Ectodermal cell (in vitro differentiated cells): ENCODE measurements around the gene IFNW1.
A peak's percentile ranks its signal among the peaks of the same experiment; 100 is the strongest.
"Not testable (repeated sequence)": the region's sequence is repeated elsewhere in the genome, so short reads cannot be mapped to it uniquely, and the experiment has no call there.

ENCODE experiments used
- H3K27ac ChIP-seq: 2 replicates; pipeline ENCODE4 v1.7.0; 2013; ENCODE audit warnings: mild to moderate bottlenecking, low read depth, low read length; ENCODE audit not compliant: insufficient read depth, poor library complexity, severe bottlenecking
- H3K27me3 ChIP-seq: 2 replicates; pipeline ENCODE4 v1.7.0; 2013; ENCODE audit warnings: mild to moderate bottlenecking, low read length; ENCODE audit not compliant: insufficient read depth, control insufficient read depth, poor library complexity, severe bottlenecking
- H3K36me3 ChIP-seq: one replicate; pipeline ENCODE4 v1.7.0; 2013; ENCODE audit warnings: low read length; ENCODE audit not compliant: control insufficient read depth, insufficient read depth
- H3K4me1 ChIP-seq: one replicate; pipeline ENCODE4 v1.7.0; 2013; ENCODE audit warnings: low read length; ENCODE audit not compliant: control insufficient read depth, insufficient read depth
- H3K4me3 ChIP-seq: 2 replicates; pipeline ENCODE4 v1.7.0; 2013; ENCODE audit warnings: low read depth, low read length, control low read depth; ENCODE audit not compliant: insufficient read depth
- H3K9me3 ChIP-seq: 2 replicates; pipeline ENCODE4 v1.7.0; 2013; ENCODE audit warnings: mild to moderate bottlenecking, low read length, moderate library complexity; ENCODE audit not compliant: control insufficient read depth
- whole genome bisulfite sequencing, 2 experiments: methylation state at CpG; one replicate each; pipeline ENCODE4 v1.1.7; 2013; ENCODE audit warnings: missing lambda C conversion rate in 2 of 2; 5-methylcytosine and 5-hydroxymethylcytosine counted together

IFNW1 gene

GRCh38 chr9:21154018-21154608 is 12.5 kb upstream of the IFNW1 start:
- no peaks in the 10 kb centered on the region for H3K9me3 ChIP-seq
- H3K4me3 ChIP-seq = no peak overlapping the region
- no peaks in the 10 kb centered on the region for H3K36me3 ChIP-seq
- 17 to 19% methylated on average over 3 of the region's 3 CpGs for WGBS, 2 experiments
- H3K27ac ChIP-seq = peak overlapping the region; percentile 3
- H3K4me1 ChIP-seq = no peaks in the 10 kb centered on the region
- H3K27me3 ChIP-seq = no peaks in the 10 kb centered on the region

GRCh38 chr9:21153336-21154017 is 11.8 kb upstream of the IFNW1 start:
- Histone ChIP-seq H3K4me1 (no peaks in the 10 kb centered on the region), H3K9me3 (no peaks in the 10 kb centered on the region), H3K27me3 (no peaks in the 10 kb centered on the region), H3K4me3 (no peak overlapping the region), H3K27ac (no peak overlapping the region), H3K36me3 (no peaks in the 10 kb centered on the region)
- 41% methylated on average over 3 of the region's 3 CpGs for WGBS, 2 experiments

GRCh38 chr9:21144603-21145002 is 3.0 kb upstream of the IFNW1 start:
- 92 to 96% methylated on average over 1 of the region's 1 CpG for WGBS, 2 experiments
- H3K4me3 ChIP-seq = no peak overlapping the region
- no peaks in the 10 kb centered on the region for H3K4me1 ChIP-seq
- H3K27ac ChIP-seq = no peak overlapping the region
- no peaks in the 10 kb centered on the region for H3K27me3 ChIP-seq
- H3K36me3 ChIP-seq = no peaks in the 10 kb centered on the region
- peaks cover 2% of the 10 kb centered on the region for H3K9me3 ChIP-seq

- Histone ChIP-seq H3K27me3 (no peaks in the 10 kb centered on the region), H3K36me3 (no peaks in the 10 kb centered on the region), H3K4me1 (no peaks in the 10 kb centered on the region), H3K27ac (no peak overlapping the region), H3K9me3 (no peaks in the 10 kb centered on the region), H3K4me3 (no peak overlapping the region)
- WGBS, 2 experiments = 100% methylated on average over 1 of the region's 1 CpG; no CpG with 5 or more reads in 1 of the 2 experiments
These were observed 4.6 kb downstream of the IFNW1 start for GRCh38 chr9:21137020-21137419.

GRCh38 chr9:21135736-21136135 is 5.9 kb downstream of the IFNW1 start:
- 89 to 93% methylated on average over 3 of the region's 3 CpGs for WGBS, 2 experiments
- Histone ChIP-seq H3K9me3 (no peaks in the 10 kb centered on the region), H3K36me3 (no peaks in the 10 kb centered on the region), H3K27ac (no peak overlapping the region), H3K4me1 (no peaks in the 10 kb centered on the region), H3K27me3 (no peaks in the 10 kb centered on the region), H3K4me3 (no peak overlapping the region)

GRCh38 chr9:21128186-21128585 is 13.4 kb downstream of the IFNW1 start:
- H3K36me3 ChIP-seq, H3K4me3 ChIP-seq, H3K27me3 ChIP-seq, H3K27ac ChIP-seq, H3K9me3 ChIP-seq, H3K4me1 ChIP-seq: not testable (repeated sequence)

- H3K36me3 ChIP-seq = no peaks in the 10 kb centered on the region
- H3K4me3 ChIP-seq = no peak overlapping the region
- no peak overlapping the region for H3K27ac ChIP-seq
- no peaks in the 10 kb centered on the region for H3K9me3 ChIP-seq
- no peaks in the 10 kb centered on the region for H3K27me3 ChIP-seq
- WGBS, 2 experiments = 89 to 92% methylated on average over 4 of the region's 4 CpGs
- no peaks in the 10 kb centered on the region for H3K4me1 ChIP-seq
These were observed 19.9 kb downstream of the IFNW1 start for GRCh38 chr9:21121595-21122251.

- Histone ChIP-seq H3K4me1 (no peaks in the 10 kb centered on the region), H3K27me3 (no peaks in the 10 kb centered on the region), H3K9me3 (no peaks in the 10 kb centered on the region), H3K4me3 (no peak overlapping the region), H3K27ac (no peak overlapping the region), H3K36me3 (no peaks in the 10 kb centered on the region)
- WGBS, 2 experiments = 87 to 96% methylated on average over 2 of the region's 2 CpGs
These were observed 20.6 kb downstream of the IFNW1 start for GRCh38 chr9:21121079-21121478.

GRCh38 chr9:21119093-21119770 is 22.4 kb downstream of the IFNW1 start:
- Histone ChIP-seq H3K4me1 (no peaks in the 10 kb centered on the region), H3K27ac (no peak overlapping the region), H3K9me3 (no peaks in the 10 kb centered on the region), H3K27me3 (no peaks in the 10 kb centered on the region), H3K4me3 (no peak overlapping the region), H3K36me3 (no peaks in the 10 kb centered on the region)
- 89 to 92% methylated on average over 7 of the region's 7 CpGs for WGBS, 2 experiments

- Histone ChIP-seq H3K27ac (no peak overlapping the region), H3K4me1 (peaks cover 3% of the 10 kb centered on the region), H3K9me3 (no peaks in the 10 kb centered on the region), H3K4me3 (no peak overlapping the region), H3K27me3 (no peaks in the 10 kb centered on the region), H3K36me3 (no peaks in the 10 kb centered on the region)
- 83 to 100% methylated on average over 1 to 2 of the region's 2 CpGs for WGBS, 2 experiments
These were observed 27.3 kb downstream of the IFNW1 start for GRCh38 chr9:21114311-21114710.
